HL-60/S4 treated with phorbol 12-myristate 13-acetate at 8.2 ng/mL for 4 days and 3 days (cell line): ENCODE results near the gene CBX2.

Source experiments
- in situ Hi-C: fragments of 300-500 bp; cut with MboI; formaldehyde crosslinking; loops from 2 replicates; pipeline ENCODE4 v1.15.0; 2022; ENCODE audit warnings: low sequenced_read_pairs

CBX2 gene

DNA sequence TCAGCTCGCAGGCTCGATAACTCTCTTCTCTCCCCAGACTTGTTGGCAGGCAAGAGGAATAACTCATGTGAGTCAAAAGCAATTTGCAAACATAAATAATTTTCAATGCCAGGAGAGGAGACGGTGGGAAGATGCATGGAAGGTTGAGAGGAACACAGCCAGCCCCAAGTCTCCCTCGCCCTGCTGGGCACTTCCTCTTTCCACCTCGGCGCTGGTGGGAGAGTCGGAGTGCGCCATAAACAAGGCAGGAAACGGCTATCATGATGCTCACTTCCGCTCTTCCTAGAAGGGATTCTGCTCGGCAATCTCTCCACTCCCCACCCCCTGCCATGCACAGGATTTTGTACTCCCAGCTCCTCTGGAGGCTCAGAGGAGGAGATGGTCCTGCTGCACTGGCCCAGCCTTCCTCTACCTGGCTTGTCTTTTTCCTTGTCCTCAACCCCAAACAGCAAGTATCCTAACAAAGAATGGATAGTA lies 48.3 kb downstream of the CBX2 start:
- in situ Hi-C loops: no loop called here

DNA sequence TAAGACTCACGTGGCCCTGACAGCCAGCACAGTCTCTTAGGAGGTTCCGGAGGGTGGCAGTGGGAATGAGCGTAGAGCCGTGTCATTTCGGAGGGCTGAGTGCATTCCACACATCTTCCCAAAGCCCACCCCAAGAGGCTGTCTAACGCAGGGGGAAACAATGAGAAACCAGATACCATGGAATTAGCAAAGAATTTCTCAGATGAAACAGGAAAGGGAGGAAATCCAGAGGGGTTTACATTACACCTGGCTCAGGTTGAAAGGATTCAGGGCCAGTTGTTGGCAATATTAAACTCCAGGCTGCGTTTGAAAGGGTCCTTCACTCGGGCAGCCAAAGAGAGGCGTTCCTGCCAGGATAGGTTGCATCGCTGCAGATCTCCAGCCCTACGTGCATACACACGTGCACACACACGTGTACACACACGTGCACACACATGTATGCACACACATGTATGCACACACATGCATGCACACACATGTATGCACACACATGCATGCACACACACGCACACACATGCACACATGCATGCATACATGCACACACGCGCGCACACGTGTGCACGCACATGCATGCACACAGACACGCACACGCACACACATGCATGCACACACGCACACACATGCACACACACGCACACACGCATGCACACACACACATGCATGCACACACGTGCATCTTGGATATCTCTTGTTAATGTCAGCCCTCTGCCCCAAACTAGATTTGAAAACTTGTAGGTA lies 49.1 kb downstream of the CBX2 start:
- in situ Hi-C loops: no loop called here

DNA sequence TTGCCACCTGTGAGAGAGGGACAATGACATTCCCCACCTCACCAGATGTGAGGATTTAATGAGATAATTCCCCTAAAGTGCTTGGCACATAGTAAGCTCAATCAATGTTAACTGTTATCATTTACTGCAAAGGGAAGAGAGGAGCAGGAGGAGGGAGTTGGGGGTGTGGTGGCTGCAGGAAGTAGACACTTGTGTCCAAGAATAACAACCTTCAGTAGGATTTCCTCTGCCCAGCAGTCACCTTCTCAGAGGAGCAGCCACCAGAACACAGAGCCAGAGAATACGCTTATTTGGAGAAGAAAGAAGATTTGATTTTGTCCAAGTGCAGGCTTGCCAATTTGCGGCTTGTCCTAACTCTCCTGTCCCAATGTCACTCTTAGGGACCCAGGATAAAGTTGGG lies 51.1 kb downstream of the CBX2 start:
- in situ Hi-C loops: no loop called here

DNA sequence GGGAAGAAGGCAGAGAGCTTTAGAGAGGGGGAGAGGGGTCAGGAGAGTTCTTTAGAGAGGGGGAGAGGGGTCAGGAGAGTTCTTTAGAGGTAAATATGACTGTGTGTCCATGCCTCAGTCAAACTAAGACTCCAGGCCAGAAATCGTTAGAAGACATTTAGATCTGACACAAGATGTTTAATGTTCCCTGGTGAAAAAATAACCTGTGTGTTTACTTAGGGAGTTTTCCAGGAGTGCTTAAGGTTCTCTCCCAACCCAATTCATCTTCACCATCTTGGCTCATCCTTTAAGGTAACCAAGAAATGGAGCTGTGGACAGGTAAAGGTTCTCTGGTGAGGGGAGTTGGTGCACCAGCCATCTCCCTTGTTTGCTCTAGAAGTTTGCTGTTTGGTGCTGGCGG lies 51.5 kb downstream of the CBX2 start:
- in situ Hi-C loops: no loop called here

DNA sequence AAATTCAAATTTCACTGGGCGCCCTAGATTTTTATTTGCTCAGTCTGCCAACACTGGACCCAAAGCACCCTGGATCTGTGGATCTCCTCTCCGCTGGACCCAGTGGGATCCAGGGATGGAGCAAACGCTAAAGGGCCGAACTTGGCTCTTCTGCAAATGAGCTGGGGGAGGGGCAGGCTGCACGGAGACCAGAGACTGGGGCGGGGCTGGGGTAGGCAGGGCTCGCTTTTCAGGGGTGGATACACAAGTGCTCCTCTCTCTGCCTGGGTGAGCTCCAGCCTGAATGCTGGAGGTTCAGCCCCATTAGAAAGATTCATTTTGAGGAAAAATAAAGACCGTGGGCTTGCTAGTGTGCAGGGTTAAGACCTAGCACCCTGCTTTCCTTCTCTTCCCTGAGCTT lies 52.4 kb downstream of the CBX2 start:
- in situ Hi-C loops: no loop called here

DNA sequence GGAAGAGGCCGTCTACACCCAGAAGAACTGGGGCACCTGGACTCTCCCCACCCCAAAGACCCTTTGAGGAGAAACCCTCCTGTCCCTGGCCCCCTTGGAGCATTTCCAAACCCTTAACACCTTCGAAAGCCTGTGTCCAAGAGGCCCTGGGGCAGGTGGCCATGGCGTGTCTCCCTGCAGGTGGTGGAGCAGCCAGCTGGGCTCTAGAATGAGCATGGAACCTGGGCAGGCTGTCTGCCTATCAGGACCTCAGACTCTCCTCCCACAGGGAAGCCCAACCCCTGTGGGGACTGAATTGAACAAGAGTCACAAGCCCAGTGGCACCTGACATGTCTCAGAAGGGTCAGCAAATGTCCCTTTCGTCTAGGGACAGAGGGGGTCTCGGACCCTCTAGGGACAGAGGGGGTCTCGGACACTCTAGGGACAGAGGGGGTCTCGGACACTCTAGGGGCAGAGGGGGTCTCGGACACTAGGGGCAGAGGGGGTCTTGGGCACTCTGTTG lies 52.9 kb downstream of the CBX2 start:
- in situ Hi-C loops: no loop called here

DNA sequence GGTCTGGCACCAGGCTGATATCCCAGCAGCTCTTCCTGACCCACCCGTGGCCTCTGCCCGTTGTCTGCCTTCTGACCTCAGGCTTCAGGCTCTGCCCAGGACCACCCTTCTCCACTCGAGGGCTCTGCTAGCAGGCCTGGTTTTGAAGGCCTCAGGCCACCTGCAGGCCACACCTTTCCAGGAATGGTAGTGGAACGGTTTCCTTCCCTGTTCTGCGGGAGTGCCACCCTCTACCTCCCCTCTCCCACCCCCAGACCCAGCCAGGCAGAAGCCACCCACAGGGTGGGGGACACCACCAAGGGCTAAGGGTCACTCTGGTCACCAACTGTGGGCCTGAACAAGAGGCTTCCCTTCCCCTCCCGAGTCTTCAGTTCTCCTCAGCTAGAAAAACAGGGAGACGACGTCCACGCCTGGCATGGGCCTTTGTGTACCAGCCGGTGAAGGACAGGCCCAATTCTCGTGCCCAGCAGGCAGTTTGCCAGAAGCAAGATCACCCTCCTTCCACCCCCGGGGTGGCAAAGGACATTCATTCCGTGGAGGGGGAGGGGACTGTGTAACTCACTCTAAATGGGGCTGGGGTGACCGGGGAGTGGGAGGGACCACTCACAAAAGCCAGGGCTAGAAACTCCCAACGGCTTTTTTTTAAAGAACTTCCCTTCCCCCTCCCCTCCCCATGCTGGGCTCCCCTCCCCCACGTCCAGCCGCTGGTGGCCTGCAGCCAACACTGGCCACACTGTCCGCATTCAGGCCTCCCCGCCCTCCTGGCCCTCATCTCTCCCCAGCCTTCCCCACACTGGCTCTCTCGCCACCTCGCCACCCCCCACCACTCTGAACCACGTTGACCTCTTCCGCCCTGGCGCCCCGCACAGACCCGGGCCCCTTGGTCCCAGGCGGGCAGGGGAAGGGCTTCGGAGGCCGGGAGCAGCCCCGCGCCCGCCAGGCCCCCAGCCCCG lies 53.6 kb downstream of the CBX2 start:
- in situ Hi-C loops: no loop called here

DNA sequence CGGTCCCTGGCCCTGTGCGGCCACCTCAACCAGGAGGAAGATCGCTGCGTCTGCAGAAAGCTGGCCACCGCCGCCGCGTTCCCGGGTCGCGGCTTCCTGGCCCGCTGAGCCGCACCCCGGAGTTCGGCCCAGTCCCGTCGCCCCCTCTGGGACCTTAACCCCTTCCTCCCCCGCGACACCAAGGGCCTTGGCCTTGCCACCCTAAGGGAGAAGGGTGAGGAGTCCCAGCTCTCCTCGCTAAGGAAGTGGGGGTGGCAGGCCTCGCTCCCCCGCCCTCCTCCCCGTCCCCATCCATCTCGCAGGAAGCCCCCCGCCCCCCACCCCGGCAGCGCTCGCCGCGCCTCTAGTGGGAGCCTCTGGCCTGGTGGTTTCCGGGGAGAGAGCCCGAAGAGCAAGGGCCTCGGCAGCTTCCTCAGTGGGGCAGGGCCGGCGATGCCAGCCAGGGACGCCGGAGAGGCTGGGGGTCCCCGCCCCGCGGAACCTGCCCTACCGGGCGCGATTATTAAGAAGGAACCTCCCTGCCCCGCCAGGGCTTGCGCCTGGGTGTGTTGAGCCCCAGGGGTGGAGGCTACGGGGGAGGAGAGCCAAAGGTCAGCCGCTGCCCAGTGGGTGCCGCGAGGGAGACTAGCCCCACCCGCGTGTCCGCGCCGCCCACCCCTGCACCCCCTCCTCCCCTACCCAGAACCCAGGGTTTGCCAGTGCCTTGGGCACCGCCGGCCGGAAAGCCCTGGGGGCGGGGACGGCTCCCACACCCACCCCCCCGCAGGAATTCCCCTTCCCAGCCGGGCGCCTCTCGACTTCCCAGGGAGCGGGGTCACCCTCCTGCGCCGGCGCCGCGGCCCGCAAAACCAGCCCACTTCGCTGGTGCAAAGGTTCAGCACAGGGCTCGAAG lies 54.5 kb downstream of the CBX2 start:
- in situ Hi-C loops: no loop called here

DNA sequence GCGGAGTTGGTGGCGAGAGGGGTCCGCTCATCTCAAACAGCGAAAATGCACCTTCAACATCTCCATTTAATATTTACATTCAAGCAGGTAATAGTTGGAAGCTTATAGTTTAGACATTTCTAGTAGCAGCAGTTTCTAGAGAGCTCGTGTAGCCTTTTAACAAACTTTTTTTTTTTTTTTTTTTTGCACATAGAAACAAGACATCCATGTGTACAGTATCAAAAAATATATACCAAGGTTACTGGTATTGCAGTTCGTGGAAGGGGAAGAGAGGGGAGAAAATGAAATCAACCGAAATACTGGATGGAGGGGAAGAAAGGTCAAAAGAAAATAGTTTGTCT lies 55.1 kb downstream of the CBX2 start:
- in situ Hi-C loops: no loop called here

DNA sequence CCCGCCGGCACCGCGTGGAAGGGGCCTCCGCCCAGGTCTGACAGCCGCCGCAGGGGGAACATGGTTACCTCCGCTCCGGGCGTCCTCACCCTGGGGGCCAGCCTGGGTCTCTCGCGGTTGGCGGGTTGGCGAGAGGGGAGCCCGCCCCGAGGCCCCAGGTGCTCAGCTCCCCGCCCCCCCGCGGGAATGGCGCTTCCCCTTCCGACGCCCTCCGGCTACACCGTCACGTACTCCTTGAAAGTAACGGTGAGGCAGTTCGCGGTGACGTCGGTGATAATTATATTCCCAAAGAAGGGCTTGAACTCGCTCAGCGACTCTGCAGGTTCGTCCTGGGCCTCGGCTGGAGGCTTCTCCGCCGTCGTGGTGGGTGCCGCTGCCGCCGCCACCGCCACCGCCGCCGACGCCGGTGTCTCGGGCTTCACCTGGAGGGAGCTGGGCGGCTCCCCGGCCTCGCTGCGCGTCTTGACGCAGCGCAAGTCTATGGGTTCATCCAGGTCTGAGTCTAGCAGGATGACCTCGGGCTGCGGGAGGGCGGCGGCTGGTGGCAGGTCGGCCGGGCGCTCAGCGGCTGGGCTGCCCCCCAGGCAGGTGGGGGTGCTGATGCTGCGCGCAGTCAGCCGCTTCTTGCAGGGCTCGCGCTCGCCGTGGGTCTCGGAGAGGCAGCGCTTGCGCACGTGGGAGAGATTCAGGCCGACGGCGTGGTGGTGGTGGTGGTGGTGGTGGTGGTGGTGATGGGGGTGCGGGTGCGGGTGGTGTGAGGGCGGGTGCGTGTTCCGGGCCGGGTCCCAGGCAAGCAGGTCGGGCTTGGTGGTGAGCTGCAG lies 56.0 kb downstream of the CBX2 start:
- in situ Hi-C loops: no loop called here

DNA sequence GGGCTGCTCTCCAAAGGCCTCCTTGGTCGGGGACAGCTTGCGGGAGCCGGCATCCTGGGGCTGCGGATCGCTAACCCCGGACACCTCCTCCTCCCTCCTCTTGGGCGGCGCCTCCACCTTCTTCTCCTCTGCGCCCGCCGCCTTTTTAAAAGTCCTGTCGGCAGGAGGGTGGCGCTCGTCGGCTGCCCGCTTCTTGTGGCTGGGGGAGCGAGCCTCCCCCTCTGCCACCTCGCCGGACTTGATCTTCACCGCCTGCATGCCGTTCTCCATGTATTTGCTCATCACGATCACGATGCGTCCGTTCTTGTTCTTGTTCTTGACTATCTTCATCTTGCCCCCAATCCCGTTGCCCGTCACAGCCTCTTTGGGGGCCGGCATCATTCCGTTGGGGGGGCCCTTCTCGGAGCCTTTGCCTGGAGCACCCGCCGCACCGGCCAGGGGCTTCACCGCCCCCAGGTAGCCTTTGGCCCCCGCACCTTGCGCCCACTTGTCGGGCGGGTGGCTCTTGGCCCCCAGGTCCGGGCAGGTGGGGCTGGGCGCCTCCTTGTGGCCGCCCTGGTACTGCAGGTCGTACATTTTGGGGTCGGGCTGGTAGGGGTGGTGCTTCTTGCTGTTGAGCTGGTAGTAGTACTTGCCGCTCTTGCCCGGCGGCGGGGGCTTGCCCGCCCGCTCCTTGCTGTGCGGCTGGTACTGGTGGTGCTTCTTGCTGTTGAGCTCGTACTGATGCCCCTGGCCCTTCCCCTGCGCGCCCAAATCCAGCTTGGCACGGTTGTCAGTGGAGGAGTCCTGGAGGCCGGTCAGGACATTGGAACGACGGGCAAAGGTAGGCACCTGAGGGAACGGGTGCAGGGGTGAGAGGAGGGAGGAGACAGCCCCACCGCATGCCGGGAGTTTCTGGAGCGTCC lies 56.9 kb downstream of the CBX2 start:
- in situ Hi-C loops: no loop called here

DNA sequence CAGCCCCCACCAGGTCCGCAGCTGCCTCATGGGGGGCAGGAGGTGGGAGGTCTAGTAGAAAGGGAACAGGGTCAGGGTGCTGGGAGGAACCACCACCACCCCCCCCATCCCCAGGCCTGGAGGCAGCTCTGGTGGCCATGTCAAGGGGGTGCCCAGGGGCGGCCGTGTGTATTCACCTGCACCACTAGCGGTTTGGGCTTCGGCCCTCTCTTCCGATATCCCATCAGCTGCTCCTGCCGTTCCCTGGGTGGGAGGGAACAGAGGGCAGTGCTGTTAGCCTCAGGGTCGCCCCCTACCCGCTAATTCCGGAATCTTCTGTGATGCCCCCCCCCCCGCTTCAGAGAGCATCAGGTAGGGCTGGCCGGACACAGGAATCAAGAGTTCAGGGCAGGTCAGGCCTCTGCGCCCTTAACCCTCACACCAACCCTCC lies 57.5 kb downstream of the CBX2 start:
- in situ Hi-C loops: no loop called here

DNA sequence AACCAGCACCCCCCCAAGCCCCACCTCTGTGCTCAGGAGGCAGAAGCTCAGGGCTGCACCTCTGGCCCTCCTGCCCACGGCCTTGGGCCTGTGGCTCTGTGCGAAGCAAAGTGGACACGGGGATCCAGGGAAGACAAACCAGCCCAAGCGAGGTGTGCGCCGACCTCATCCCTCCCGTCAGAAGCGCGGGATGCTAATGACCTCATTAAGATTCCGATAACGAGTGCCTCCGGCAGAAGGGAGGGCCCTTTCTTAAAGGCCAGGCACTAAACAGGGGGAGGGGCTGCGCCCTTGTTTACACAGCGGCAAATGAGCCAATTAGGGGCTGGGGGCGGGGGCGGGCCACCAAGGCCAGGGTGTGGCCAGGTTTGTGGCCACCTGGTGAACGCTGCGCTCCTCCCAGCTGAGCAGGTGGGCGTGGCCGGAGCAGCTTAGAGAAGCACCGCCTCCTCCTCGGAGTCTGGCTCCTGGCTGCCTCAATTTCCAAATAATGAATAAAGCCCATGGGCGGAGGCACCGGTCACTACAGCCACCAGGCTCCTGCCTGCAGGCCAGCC lies 58.1 kb downstream of the CBX2 start:
- in situ Hi-C loops: no loop called here

DNA sequence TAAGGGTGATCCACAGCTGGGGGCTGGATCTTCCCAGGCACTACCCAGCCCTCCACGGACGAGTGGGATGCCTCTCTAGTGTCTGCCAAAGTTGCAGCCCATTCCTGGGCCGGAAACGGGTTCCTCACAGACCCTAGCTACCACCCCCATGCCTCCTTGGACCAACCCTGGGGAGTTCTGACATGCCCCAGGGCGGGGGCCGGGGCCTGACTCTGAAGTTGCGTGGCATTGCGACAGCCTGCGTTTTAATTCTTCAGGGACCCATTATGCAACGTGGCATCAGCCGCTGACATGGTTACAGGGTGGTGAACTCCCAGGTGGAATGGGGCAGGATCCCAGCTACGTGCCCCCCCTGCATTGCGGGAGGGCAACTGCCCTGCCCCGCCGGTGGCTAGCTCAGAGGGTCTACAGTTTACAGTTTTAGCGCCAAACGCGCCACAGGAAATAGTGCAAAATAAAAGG lies 58.6 kb downstream of the CBX2 start:
- in situ Hi-C loops: no loop called here

DNA sequence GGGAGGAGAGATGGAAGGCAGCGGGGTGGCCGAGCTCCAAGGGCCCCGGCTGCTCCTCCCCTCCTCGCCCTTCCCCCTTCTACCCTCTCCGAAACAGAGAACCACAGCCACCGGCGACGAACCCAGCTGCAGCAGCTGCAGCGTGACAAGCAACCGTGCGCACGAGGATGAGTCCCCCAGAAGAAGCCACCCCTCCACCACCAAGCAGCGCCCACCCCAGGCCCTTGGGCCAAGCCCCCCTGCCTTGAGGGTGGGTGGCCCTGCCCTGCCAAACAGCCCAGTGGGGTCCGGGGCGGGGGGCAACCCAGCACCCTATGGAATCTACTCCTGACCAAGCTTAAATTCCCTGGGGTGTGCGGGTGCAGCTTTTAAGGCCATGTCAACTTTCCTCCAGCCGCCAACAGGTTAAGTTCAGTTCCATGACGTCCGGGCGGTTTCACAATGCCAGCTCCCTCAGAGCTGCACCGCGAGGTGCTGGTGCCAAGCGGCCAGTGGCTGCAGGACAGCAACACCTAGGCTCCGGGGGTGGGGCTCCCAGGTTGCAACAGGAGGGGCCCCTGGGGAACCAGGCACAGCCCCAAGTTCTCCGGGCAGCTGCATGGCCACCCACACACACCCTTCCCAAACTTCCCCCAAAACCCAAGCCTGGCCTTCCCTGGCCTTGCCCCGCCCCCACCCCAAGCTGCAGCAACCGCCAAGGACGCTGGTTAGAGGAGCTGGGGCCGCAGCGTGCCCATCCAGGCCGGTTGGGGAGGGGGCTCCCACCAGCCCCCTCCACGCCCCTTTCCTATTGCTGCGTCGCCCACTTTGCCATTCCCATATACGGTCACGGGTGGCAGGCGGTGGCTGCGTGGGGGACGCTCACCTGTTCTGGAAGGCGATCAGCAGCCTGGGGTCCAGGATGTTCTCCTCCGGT lies 59.3 kb downstream of the CBX2 start:
- in situ Hi-C loops: no loop called here
